HG02610 (cell line): ENCODE results near the gene LDLRAD3.
A peak's percentile ranks its signal among the peaks of the same experiment; 100 is the strongest.

ENCODE experiments used
- ATAC-seq: cut with Tn5 transposase; IDR thresholded peaks from one replicate; pipeline ENCODE4 v1.9.1; 2021; ENCODE audit warnings: mild to moderate bottlenecking, moderate library complexity; ENCODE audit not compliant: unreplicated experiment

The LDLRAD3 gene

GRCh38 chr11:36122671-36123070 is 178.8 kb downstream of the LDLRAD3 start:
- no peak for ATAC-seq

DNA sequence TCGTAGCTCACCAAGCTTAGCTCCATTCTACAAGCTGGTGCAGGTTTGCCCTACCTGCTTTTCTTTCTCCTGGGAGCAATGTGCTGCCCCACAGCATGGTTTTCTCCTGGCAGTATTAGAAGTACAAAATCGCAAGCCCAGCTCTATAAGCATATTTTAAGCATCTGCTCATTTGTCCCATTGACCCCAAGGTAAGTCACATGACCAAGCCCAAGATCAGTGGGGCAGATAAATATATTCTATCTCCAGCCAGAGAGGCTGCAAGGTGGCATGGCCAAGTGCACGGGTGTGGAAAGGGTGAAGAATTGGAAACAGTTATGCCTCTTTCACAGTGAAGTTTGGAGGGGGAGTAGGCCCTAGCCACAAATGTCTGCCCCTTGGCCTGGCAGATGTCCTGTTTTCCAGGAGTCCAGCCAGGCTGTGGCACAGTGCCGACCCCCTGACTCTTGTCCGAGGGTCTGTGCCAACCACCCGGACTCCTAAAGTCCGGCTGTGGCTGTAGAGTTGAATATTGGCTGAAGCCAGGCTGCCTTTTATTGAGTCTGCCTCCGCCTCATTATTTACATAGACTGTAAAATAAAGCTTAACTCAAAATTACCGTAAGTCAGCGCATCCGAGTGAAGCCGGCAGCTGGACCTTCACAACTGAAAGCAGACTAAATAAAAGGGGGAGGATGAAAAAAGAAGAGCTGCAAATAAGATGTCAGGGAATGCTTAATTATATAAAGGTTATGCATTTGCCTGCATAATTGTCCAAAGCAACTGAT is 179.7 kb downstream of the LDLRAD3 start:
- no peak for ATAC-seq

DNA sequence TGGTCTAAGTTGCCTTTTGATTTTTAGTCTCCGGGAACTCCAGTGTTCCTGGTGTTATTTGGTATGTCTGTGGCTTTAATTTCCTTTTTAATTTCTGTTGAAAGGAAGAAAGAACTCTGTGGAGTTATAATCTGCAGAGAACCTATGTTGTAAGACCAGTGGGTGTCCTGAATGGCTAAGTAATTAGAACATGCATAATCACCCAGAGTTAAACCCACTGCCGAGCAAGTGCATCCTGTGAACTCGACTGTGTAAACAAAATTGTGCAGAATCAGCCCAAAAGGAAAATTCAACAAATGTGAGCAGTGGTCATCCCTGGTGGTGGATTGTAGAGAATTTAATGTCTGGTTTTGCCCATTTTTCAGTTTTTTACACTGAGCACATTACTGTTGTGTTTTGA is 182.8 kb downstream of the LDLRAD3 start:
- no peak for ATAC-seq

DNA sequence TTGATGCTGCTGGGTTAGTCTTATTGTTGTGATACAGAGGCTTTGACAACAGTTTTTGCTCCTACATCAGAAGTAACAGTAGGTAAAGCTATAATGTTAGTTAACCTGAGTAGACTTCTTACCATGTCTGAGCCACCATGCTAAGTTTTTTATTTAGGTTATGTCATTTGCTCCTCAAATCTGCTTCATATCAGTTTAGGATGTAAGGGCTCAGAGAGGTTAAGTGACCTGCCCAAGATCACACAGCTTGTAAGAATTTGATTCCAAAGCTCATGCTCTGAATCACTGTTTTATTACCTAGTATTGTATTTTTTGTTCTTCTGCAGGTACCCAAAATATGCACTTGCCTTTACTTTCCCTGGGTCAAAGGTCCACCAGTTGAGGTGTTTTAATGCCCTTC is 183.7 kb downstream of the LDLRAD3 start:
- no peak for ATAC-seq

DNA sequence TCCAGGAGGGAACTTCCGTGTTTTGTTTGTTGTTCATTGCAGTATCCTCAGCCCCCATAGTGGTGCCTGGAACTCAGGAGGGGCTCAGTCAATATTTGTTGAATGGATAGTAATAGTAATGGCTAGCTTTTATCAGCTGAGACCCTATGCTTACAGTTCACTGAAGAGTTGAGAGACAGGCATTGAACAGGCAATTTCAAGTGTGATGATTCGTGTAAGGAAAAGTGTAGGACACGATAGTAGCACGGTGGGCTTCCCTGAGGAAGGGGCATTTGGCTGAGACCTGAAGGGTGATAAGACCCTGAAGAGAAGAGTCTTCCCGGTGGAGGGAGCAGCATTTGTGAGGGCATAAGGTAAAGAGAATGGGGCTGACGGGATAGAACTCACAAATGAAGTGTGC is 186.1 kb downstream of the LDLRAD3 start:
- ATAC-seq = no peak

GRCh38 chr11:36130401-36130800 is 186.5 kb downstream of the LDLRAD3 start:
- no peak for ATAC-seq

DNA sequence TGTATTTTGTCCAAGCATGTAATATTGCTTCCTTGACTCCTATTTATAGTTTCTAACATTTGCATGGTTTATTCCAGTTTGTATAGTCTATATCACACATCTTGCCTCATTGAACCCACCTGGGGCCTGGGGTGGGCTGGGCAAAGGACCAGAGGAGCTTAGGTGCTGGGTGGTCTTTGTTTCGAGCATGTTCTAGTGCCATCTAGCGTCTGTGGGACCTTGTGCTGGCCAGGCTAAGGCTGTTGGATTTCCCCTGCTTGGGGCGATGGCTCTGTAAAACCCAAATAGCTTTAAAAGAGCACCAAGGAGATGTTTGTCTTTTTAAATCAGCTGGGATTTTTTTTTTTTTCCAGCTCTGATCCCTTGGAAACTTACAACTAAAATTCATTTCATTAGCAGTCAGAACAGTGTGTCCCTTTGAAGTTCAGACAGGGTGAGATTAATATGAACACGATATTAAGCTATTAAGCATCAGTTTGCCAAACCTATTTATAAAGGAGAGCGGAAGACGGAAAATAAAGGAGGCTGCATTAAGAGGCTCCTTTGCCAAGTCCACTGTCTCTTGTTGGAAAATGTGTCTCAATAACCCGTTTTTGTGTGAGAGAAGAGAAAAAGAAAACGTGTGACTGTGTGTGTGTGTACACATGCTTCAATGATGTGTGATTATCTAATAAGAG is 188.0 kb downstream of the LDLRAD3 start:
- ATAC-seq = no peak

DNA sequence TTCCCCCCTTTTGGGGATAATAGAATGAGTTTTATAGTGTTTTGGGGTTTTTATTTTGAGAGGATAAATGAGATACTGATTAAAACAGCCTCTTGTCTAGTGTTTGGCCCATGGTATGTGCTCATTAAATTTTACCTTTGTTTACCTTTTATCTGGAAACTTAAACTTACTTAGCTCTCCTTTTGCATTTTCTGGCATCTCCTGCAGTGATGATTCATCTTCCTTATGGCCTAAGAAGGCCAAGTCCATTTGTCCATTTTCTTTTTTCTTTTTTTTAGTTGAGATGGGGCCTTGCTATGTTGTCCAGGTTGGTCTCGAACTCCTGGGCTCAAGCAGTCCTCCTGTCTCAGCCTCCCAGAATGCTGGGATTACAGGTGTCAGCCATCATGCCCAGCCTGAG is 189.1 kb downstream of the LDLRAD3 start:
- no peak for ATAC-seq

- ATAC-seq = no peak
Observed at GRCh38 chr11:36135076-36135475, 191.2 kb downstream of the LDLRAD3 start.

- no peak for ATAC-seq
Observed at GRCh38 chr11:36139767-36140166, 195.9 kb downstream of the LDLRAD3 start.

DNA sequence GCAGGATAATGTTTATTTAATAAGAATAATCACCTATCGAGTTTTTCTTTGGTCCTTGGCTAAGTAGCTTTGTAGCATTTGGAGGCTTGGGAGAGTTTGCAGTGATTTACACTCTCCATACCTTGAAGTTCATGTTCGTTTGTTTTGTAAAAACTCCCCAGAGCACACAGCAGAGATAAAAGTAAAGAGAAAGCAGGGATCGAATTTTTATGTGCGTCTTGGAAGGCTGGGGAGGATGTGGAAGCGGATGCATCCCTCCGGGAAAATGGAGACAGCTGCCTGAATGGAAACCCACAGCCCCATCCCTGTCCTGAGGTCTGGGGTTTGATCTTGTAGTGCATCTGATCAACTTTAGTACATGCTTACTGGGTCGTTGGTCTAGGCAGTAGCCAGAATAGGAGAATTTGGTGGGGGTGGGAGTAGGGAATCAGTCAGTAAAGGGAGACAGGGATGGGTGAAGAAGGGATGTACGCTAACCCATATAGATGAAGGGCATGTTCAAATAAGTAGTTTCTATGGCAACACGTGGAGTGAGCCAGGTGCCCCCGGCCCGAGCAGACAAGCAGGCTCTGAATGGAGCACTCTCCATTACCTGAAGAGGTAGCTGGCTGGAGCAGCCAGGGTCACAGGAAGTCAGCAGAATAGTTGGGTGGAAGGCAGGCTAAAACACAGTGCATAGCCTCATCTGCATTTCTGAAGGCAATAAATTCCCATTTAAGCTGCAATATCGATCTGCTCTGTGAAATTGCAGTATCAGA is 197.5 kb downstream of the LDLRAD3 start:
- ATAC-seq = no peak

DNA sequence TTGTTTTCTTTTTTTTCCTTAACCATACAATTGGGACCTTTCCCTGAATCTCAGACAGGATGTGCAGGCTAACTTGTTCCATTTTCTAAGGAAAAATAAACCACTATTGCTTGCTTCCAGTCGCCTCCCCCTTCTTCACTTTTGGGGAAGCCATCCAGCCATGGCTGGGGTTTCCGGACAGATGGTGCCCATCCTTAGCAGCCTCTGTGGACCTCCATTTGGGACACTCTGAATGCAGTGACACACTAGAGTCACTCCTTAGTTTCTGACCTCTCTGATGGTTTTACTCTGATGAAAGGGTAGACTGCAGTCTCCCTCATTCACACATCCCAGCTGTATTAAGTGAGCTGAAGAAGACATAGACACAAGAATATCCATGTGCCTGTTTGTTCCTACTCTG is 198.1 kb downstream of the LDLRAD3 start:
- ATAC-seq = no peak

DNA sequence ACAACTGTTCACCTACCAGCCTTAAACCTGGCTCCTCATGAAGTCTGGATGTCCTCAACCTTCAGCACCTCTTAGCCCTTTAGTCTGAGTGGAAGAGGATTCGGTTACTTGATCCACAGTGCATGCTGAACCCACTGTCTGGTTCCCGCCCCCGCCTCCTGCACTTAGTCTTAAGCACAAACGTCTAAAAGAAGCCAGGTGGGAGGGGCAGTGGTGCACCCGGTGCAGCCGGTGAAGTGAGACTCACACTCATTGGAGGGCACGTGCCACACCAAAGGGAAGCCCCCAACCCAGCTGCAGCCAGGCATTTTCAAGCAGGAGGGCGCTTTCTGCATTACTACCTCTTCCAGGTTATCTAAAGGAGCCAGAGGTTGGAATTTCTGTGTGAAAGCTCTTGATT is 198.6 kb downstream of the LDLRAD3 start:
- no peak for ATAC-seq

DNA sequence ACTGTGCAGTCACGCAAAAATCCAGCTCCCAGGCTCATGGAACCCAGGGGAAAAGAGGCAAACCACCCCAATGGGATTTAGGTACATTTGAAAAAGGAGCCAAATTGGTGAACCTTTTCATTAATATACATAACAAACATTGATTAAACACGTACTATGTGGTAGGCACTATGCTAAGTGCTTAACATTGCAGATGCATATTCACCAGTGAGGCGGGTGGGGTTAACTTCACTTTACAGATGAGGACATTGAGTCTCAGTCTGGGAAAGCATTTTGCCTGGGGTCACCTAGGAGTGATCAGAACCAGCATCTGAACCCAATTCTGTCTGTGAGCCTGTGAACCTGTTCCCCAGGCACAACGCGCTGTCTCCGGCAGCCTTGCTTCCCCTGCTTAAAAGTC is 199.0 kb downstream of the LDLRAD3 start:
- no peak for ATAC-seq

- no peak for ATAC-seq
Observed at GRCh38 chr11:36146437-36146836, 202.6 kb downstream of the LDLRAD3 start.

- ATAC-seq = no peak
Observed at GRCh38 chr11:36147491-36147890, 203.6 kb downstream of the LDLRAD3 start.

DNA sequence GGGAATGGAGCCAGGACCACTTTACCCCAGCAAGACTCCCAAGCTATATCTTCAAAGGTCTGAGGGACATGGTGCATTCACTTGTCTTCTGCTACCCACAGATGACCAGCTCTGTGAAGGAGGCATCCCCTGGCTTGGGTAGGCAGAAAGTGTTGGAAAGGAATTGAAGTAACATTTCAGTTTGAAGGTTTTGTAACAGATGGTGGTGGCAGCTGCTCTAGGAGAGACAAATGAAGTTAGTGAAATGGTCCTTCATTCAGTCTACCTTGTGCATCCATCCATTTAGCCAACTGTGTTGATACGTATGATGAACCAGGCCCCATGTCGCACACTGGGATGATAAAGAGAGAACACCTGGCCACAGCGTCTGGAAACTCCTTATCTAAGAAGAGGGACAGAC is 204.8 kb downstream of the LDLRAD3 start:
- ATAC-seq = no peak

DNA sequence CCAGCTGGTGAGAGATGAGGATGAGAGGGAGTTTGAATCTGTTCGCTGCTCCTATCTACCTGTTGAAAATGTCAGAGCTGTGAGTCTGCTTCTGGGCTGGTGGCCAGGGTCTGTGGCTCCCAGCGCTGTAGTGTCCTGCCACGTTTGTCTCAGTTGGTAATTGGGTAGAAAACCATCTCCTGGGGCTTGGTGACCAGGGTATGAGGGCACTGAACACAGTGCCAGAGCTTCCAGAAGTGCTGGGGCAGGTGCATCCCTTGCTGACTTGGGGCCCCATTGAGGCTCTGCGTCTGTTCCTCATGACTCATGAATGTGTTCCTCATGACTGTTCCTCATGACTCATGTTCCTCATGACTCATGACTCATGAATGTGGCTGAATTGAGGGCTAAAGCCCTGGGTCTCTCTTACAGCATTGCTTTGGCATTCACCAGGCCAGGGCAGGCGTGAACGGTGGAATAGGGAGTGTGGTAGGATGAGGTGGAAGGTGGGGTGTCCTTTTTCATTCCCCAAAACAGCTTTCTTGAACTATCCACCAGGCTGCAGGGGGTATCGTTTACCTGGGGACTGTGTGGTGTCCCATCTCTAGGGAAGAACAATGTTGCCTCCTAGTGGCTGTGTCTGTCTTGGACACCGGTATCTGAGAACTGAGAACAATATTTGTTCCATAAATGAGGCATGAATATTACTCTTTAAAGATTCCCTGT is 205.8 kb downstream of the LDLRAD3 start:
- ATAC-seq = peak; percentile 96

GRCh38 chr11:36150986-36151385 is 207.1 kb downstream of the LDLRAD3 start:
- no peak for ATAC-seq

- ATAC-seq = no peak
Observed at GRCh38 chr11:36151933-36152580, 208.2 kb downstream of the LDLRAD3 start.

- ATAC-seq = no peak
Observed at GRCh38 chr11:36153551-36153950, 209.7 kb downstream of the LDLRAD3 start.
